ENCODE results near the gene C1QB.

Gene C1QB

DNA sequence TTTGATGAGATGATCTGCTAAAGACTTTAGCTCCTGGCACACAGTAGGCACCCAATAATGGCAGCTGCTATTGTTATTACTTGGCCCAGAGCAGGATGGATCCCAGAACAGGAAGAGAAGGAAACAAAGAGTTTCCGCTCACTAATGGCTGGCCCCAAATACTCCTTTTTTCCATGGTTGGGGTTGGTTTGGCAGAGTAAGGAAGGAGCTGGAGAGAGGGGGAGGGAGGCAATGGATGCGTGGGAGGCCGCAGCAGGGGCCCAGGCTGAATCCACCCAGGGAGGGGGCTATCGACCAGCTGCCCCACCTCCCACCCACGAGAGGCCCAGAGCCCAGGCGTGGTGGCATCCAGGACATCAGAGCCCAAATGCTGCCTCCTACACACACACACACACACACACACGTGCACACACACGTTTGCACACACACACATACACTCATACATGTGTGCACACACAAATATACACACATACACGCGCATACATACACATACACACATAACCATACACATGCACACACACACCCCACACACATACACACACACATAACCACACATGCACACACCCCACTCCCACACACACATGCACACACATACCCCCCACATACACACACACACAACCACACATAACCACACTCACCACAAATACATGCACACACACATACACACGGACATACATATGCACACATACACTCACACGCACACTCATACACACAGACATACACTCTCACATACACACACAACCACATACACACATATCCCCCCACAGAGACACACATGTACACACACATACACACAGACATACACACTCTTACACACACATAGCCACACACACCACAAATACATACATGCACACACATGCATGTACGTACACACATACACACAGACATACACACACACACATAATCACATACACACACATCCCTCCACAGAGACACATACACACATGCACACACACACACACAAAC is 25.2 kb downstream of the C1QB start:
- H3K27me3 ChIP-seq (replicated peaks), result peaks cover 14% of the 10 kb centered on the region

DNA sequence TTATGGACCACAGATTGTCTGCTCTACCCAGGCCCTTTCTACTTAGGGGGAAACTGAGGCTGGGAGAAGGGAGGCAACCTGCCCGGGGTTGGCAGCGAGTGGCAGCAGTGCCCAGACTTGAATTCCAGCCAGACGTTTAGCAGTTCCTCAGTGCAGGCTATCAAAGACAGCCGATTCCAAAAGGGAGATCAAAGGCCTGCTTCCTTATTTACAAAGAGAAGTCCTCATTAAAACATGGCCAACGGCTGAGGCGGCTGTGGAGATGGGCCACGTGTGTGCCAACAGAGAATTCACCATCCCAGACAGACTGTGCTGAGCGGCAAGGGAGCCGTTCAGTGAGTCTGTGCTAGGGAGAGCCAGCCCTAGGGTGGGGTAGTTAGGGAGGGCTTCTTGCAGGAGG is 27.7 kb downstream of the C1QB start:
- DNase-seq, result no peak
- TF ChIP-seq CTCF (IDR thresholded peaks at IDR 0.05; ENCODE audit: low read depth, low read length, missing control alignments), result no peak
- Histone ChIP-seq H3K36me3 (replicated peaks) (no peaks in the 10 kb centered on the region), H3K4me3 (ENCODE audit: low read depth, low read length) (no peak overlapping the region), H3K27me3 (replicated peaks) (peaks cover 13% of the 10 kb centered on the region), H3K27ac (no peak overlapping the region)
- in situ Hi-C loops (cut with HindIII; ENCODE audit: low pct_ligation_motif_present, low sequenced_read_pairs), result loop anchor here (25.0 kb wide), 1 partner anchor 207 kb away; no protein-coding TSS in a partner anchor

More for the DNA sequence above, 25.2 kb downstream of the C1QB start:
- TF ChIP-seq CTCF (IDR thresholded peaks at IDR 0.05; ENCODE audit: low read depth, low read length, missing control alignments), result no peak
- no peak for DNase-seq
- Histone ChIP-seq H3K36me3 (replicated peaks) (no peaks in the 10 kb centered on the region), H3K27ac (no peak overlapping the region), H3K4me3 (ENCODE audit: low read depth, low read length) (no peak overlapping the region)
- in situ Hi-C loops (cut with HindIII; ENCODE audit: low pct_ligation_motif_present, low sequenced_read_pairs), result loop anchor here (25.0 kb wide), 1 partner anchor 209 kb away; no protein-coding TSS in a partner anchor

DNA sequence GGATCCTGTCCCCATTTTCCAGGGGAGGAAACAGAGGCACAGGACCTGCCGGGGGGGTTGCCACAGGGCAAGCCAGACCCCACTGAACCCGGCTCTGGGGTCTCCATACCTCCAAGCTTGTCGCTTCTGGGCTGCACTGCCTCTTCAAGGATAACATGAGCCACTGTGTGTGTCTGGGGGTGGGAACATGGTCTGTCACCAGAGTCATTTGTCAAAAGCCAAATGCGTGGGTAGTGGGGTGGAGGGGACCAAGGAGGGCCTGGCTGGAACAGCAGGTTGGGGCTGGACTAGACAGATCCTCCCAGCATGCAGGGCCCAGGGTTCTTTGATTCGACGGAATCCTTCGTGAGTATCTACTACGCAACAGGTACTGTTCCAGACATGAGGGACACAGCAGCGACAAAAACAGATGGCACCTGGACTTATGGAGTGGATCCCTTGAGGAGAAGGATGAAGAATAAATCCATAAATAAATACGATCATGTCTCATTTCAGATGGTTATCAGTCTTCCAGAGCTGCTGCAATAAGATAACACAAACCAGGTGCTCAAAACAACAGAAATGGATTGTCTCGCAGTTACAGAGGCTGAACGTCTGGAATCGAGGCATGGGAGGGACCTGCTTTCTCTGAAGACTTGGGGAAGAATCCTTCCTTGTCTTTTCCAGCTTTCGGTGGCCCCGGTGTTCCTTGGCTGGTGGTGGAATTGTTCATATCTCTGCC is 28.7 kb downstream of the C1QB start:
- in situ Hi-C loops (cut with HindIII; ENCODE audit: low pct_ligation_motif_present, low sequenced_read_pairs), result loop anchor here (25.0 kb wide), 1 partner anchor 206 kb away; no protein-coding TSS in a partner anchor
- Histone ChIP-seq H3K4me3 (ENCODE audit: low read depth, low read length) (no peak overlapping the region), H3K36me3 (replicated peaks) (no peaks in the 10 kb centered on the region), H3K27me3 (replicated peaks) (peaks cover 13% of the 10 kb centered on the region), H3K27ac (no peak overlapping the region)
- no peak for TF ChIP-seq CTCF (IDR thresholded peaks at IDR 0.05; ENCODE audit: low read depth, low read length, missing control alignments)
- no peak for DNase-seq

- Histone ChIP-seq H3K36me3 (replicated peaks) (no peaks in the 10 kb centered on the region), H3K27ac (no peak overlapping the region), H3K4me3 (ENCODE audit: low read depth, low read length) (no peak overlapping the region), H3K27me3 (replicated peaks) (peaks cover 13% of the 10 kb centered on the region)
- DNase-seq, result no peak
- no peak for TF ChIP-seq CTCF (IDR thresholded peaks at IDR 0.05; ENCODE audit: low read depth, low read length, missing control alignments)
- in situ Hi-C loops (cut with HindIII; ENCODE audit: low pct_ligation_motif_present, low sequenced_read_pairs), result loop anchor here (25.0 kb wide), 1 partner anchor 204 kb away; no protein-coding TSS in a partner anchor
These were observed 30.5 kb downstream of the C1QB start for GRCh38 chr1:22683547-22683946.

DNA sequence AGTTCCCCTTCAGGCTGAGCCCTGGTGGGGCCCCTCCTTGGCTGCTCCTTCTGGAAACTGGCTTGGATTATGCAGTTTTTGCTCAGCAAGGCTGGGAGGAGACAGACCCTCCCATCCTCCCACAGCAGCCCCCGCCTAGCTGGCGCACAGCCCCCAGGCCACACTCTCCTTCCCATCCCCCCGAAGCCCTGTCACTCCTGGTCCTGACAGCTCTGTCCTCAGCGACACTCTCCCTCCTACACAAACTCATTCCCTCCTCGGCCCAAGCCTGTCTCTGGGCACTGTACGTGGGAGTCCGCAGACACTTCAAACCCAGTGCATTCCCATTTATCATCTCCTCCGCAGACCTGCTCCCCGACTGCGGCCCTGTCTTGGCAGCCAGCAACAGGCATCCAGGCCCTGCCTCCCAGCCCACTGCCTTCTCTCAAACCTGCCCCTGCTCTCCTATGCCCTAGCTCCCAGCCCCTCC is 32.6 kb downstream of the C1QB start:
- H3K27ac ChIP-seq, result no peak overlapping the region
- peaks cover 12% of the 10 kb centered on the region for H3K27me3 ChIP-seq (replicated peaks)
- H3K36me3 ChIP-seq (replicated peaks), result no peaks in the 10 kb centered on the region
- H3K4me3 ChIP-seq (ENCODE audit: low read depth, low read length), result no peak overlapping the region
- TF ChIP-seq CTCF (IDR thresholded peaks at IDR 0.05; ENCODE audit: low read depth, low read length, missing control alignments), result no peak
- no peak for DNase-seq
- in situ Hi-C loops (cut with HindIII; ENCODE audit: low pct_ligation_motif_present, low sequenced_read_pairs), result loop anchor here (25.0 kb wide), 1 partner anchor 202 kb away; no protein-coding TSS in a partner anchor

All from brain microvascular endothelial cell (primary cell).